ENCODE results near the gene SORCS2.

GRCh38 chr4:7666011-7666410, 473.7 kb downstream of the SORCS2 start:
- TF ChIP-seq CTCF (IDR thresholded peaks at IDR 0.05; ENCODE audit: control extremely low read depth in 1 of 3, insufficient read depth in 1 of 3, low read depth in 1 of 3, low read length in 3 of 3) (no peak), YY1 (IDR thresholded peaks at IDR 0.05; ENCODE audit: low read depth, low read length) (no peak), RAD21 (IDR thresholded peaks at IDR 0.05 in 1 of 2, conservative IDR thresholded peaks at IDR 0.05 in 1 of 2; ENCODE audit: low read depth in 2 of 2, low read length in 2 of 2) (no peak), RNF2 (IDR thresholded peaks at IDR 0.05; ENCODE audit: borderline replicate concordance, low read depth, low read length, missing control alignments, poor library complexity, severe bottlenecking) (no peak), HDAC6 (IDR thresholded peaks at IDR 0.05; ENCODE audit: low read depth, low read length) (no peak), MAFK (IDR thresholded peaks at IDR 0.05; ENCODE audit: low read depth, low read length) (no peak), SRF (IDR thresholded peaks at IDR 0.05; ENCODE audit: low read depth, low read length) (no peak), EP300 (IDR thresholded peaks at IDR 0.05; ENCODE audit: borderline replicate concordance in 1 of 2, low read depth in 2 of 2, low read length in 2 of 2) (no peak), POLR2A (IDR thresholded peaks at IDR 0.05; ENCODE audit: control extremely low read depth in 1 of 2, low read depth in 2 of 2, low read length in 2 of 2) (no peak), EZH2 (IDR thresholded peaks at IDR 0.05; ENCODE audit: low read depth, low read length, severe bottlenecking) (no peak)
